GM12875 (cell line): ENCODE results near the gene UBR4.

ENCODE experiments used
- H3K4me3 ChIP-seq: one replicate; pipeline ENCODE4 v1.5.1; 2011; ENCODE audit warnings: low read depth, low read length, control low read depth
- CTCF ChIP-seq: IDR thresholded peaks from 2 replicates; pipeline ENCODE4 v1.5.1; 2011; ENCODE audit warnings: low read depth, mild to moderate bottlenecking, control low read depth, inconsistent platforms, low read length, moderate library complexity, borderline replicate concordance; ENCODE audit not compliant: insufficient read depth

Gene UBR4

DNA sequence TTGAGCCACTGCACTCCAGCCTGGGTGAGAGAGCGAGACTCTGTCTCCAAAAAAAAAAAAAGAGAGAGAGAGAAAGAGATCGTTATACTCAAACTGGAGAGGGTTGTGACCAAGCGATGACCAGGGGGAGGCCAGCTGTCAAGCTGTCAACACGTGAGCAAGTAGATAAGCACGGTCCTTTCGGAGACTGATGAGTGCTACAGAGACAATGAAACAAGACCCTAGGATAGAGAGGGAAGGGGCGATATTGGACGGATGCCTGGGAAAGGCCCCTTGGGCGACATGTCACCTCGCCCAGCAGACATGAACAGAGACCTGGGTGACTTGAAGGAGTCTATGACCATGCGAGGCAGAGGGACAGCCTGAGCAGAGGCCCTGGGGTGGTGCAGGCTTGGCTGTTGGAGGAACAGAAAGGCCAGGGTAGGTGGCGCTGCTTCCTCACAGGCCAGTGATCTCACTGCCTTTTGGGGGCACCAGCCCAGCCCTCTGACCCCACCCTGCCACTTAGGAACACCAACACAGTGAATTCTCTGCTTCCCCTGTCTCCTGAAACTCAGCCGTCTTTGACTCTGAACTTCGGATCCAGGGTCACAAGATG lies 152.8 kb downstream of the UBR4 start:
- no peak for TF ChIP-seq CTCF
- no peak overlapping the region for H3K4me3 ChIP-seq

DNA sequence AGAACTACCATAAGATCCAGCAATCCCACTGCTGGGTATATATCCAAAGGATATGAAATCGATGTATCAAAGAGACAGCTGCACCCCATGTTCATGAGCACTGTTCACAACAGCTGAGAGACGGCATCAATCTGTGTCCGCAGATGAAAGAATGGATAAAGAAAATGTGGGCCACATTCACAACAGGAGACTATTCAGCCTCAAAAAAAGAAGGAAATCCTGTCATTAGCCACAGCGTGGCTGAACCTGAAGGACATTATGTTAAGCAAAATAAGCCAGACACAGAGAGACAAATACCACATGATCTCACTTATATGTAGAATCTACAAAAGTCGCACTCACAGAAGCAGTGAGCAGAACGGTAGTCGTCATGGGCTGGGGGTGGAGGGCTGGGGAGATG lies 154.4 kb downstream of the UBR4 start:
- H3K4me3 ChIP-seq = no peak overlapping the region
- no peak for TF ChIP-seq CTCF

DNA sequence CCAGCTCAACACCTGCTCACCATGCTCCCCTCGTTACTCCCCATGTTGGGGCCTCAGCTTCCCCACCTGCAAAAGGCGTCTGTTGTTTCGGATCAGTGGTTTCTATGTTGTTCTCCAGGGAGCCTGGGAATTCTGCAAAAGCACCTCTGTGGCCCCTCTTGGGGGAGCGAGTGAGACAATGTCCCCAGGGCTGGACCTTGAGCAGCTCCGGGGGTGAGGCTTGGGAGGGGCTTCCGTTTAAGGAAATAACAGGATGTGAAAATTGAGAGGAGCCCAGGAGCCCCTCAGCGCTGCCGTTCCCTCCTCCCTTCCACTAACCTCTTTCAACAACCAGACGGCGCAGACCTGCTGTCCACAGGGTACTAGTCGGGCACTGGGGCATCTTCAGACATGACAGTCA lies 155.1 kb downstream of the UBR4 start:
- no peak for TF ChIP-seq CTCF
- no peak overlapping the region for H3K4me3 ChIP-seq

DNA sequence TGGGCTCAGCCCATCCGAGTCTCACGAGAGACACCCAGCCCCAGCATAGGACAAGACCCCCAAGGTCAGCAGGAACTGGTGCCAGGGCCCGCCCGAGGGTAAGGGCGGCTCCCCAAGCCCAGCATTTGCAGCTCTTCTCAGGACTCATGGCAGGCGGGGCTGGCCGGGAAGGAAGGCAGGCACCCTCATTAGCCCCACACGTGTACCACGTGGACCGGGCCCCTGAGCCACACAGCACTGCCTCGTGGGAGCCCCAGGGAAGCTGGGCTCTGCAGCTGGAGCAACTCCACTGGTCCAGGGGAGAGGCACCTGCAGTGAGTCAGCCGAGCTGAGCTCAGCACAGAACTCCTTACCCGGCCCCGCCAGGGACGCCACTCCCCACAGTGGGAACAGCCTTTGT lies 155.8 kb downstream of the UBR4 start:
- TF ChIP-seq CTCF = no peak
- no peak overlapping the region for H3K4me3 ChIP-seq

GRCh38 chr1:19053486-19053885 lies 156.6 kb downstream of the UBR4 start:
- TF ChIP-seq CTCF = no peak
- no peak overlapping the region for H3K4me3 ChIP-seq

GRCh38 chr1:19049798-19050197 lies 160.3 kb downstream of the UBR4 start:
- TF ChIP-seq CTCF = no peak
- H3K4me3 ChIP-seq = no peak overlapping the region

GRCh38 chr1:19049128-19049768 lies 160.8 kb downstream of the UBR4 start:
- TF ChIP-seq CTCF = no peak
- H3K4me3 ChIP-seq = no peak overlapping the region
